GM18858 (cell line): Measurements from ENCODE around the gene TSC1.
"Not testable (repeated sequence)": the region's sequence is repeated elsewhere in the genome, so short reads cannot be mapped to it uniquely, and the experiment has no call there.

Source experiments
- ATAC-seq: cut with Tn5 transposase; IDR thresholded peaks from one replicate; pipeline ENCODE4 v1.9.1; 2021; ENCODE audit not compliant: unreplicated experiment

TSC1 gene

GRCh38 chr9:132944294-132945185, at the start of gene TSC1:
TSS of gene TSC1 (minus strand) at chr9:132944616. CDS start at chr9:132928872, 15,744 bp downstream.
- no peak for ATAC-seq

- ATAC-seq: no peak
Observed at GRCh38 chr9:132993511-132993939, 49.1 kb upstream of the TSC1 start.

GRCh38 chr9:132991351-132992300, 47.2 kb upstream of the TSC1 start:
- no peak for ATAC-seq

- no peak for ATAC-seq
Observed at GRCh38 chr9:132990781-132991180, 46.4 kb upstream of the TSC1 start.

GRCh38 chr9:132989998-132990557, 45.7 kb upstream of the TSC1 start:
- not testable (repeated sequence) for ATAC-seq

GRCh38 chr9:132989414-132989996, 45.1 kb upstream of the TSC1 start:
- ATAC-seq: no peak

- no peak for ATAC-seq
Observed at GRCh38 chr9:132989014-132989310, 44.5 kb upstream of the TSC1 start.

- no peak for ATAC-seq
Observed at GRCh38 chr9:132988244-132989013, 44.0 kb upstream of the TSC1 start.

- no peak for ATAC-seq
Observed at GRCh38 chr9:132986640-132987620, 42.5 kb upstream of the TSC1 start.

- ATAC-seq: no peak
Observed at GRCh38 chr9:132986114-132986513, 41.7 kb upstream of the TSC1 start.

GRCh38 chr9:132985489-132985888, 41.1 kb upstream of the TSC1 start:
- ATAC-seq: no peak

- ATAC-seq: no peak
Observed at GRCh38 chr9:132985071-132985350, 40.6 kb upstream of the TSC1 start.

- no peak for ATAC-seq
Observed at GRCh38 chr9:132984202-132985070, 40.0 kb upstream of the TSC1 start.

GRCh38 chr9:132983491-132984201, 39.2 kb upstream of the TSC1 start:
- ATAC-seq: no peak

GRCh38 chr9:132982458-132982857, 38.0 kb upstream of the TSC1 start:
- ATAC-seq: no peak

GRCh38 chr9:132980157-132980556, 35.7 kb upstream of the TSC1 start:
- no peak for ATAC-seq

GRCh38 chr9:132978451-132979131, 34.2 kb upstream of the TSC1 start, which contains the start of gene GFI1B:
TSS of gene GFI1B (plus strand) at chr9:132978694. CDS start at chr9:132986679, 7,985 bp downstream.
- ATAC-seq: no peak
